HCT116 (cell line): ENCODE results near the gene GKAP1. TPM values are rescaled to one million over a fixed set of nuclear protein-coding genes. Genes with fewer than 3 reads are reported as not detected.
A peak's percentile ranks its signal among the peaks of the same experiment; 100 is the strongest.
"Not testable (repeated sequence)": the region's sequence is repeated elsewhere in the genome, so short reads cannot be mapped to it uniquely, and the experiment has no call there.

Source experiments
- ATAC-seq: fragments of 200-7000 bp; cut with Tn5 transposase; 2 replicates; pipeline ENCODE4 v1.9.1; 2020; ENCODE audit warnings: mild to moderate bottlenecking, moderate library complexity
- BruUV-seq: library from RNA; stranded (reverse); fragments of 400-500 nt; replicated peaks from 2 replicates; lab custom pipeline; 2021; lab: Mats Ljungman, UMichigan
- CTCF ChIA-PET: fragments of 300-600 bp; sonication (Branson Sonifier 250); formaldehyde crosslinking; loops from one replicate; lab custom pipeline; 2021; ENCODE audit warnings: antibody characterized with exemption; lab: Charles Lee
- POLR2A ChIA-PET: fragments of 300-600, 350-600 bp; sonication (Branson Sonifier 250); formaldehyde crosslinking; loops from one replicate; lab custom pipeline; 2021; ENCODE audit warnings: antibody characterized with exemption; lab: Charles Lee
- RAD21 ChIA-PET, 2 experiments: fragments of 300-600 bp; sonication (Branson Sonifier 250); formaldehyde crosslinking; loops; one replicate each; lab custom pipeline; 2023; ENCODE audit warnings: low total read pairs in 2 of 2; ENCODE audit not compliant: uncharacterized antibody in 2 of 2, unreplicated experiment in 2 of 2, low non-redundant PET in 1 of 2; lab: Charles Lee
- DNase-seq: peaks from one replicate; pipeline ENCODE4 v3.0.0-alpha.2; 2010; ENCODE audit warnings: low read depth, low spot score
- H2AFZ ChIP-seq: fragments of 200-600 bp; shearing (Covaris generic), sonication (generic); 2 replicates; pipeline ENCODE4 v1.6.1; 2017; ENCODE audit warnings: low read depth, mixed run types, mixed read lengths, antibody characterized with exemption, low read length; ENCODE audit not compliant: poor library complexity, severe bottlenecking
- H3K27ac ChIP-seq: 2 replicates; pipeline ENCODE4 v1.5.1; 2012; ENCODE audit warnings: low read depth, low read length
- H3K27me3 ChIP-seq: fragments of 200-600 bp; sonication (generic); 2 replicates; pipeline ENCODE4 v1.6.1; 2016; ENCODE audit warnings: mixed run types, low read length, mixed read lengths; ENCODE audit not compliant: insufficient read depth
- H3K36me3 ChIP-seq, 2 experiments: fragments of 200-500 bp in 1 of 2; fragments of 200-600 bp in 1 of 2; sonication (Bioruptor generic) in 1 of 2; sonication (generic) in 1 of 2; 2 replicates each; pipeline versions ENCODE4 v1.5.1 to v1.6.1; 2014 to 2016; ENCODE audit warnings: low read length in 2 of 2, inconsistent platforms in 1 of 2, mixed read lengths in 1 of 2, mixed run types in 1 of 2; ENCODE audit not compliant: insufficient read depth in 2 of 2, control insufficient read depth in 1 of 2
- H3K4me1 ChIP-seq, 2 experiments: fragments of 200-600 bp in 1 of 2; sonication (generic) in 1 of 2; 2 replicates each; pipeline versions ENCODE4 v1.5.1 to v1.6.1; 2012 to 2017; ENCODE audit warnings: low read length in 2 of 2, inconsistent platforms in 1 of 2, mild to moderate bottlenecking in 1 of 2, mixed read lengths in 1 of 2, mixed run types in 1 of 2, moderate library complexity in 1 of 2; ENCODE audit not compliant: insufficient read depth in 2 of 2, control insufficient read depth in 1 of 2
- H3K4me2 ChIP-seq: fragments of 200-600 bp; sonication (generic); 2 replicates; pipeline ENCODE4 v1.6.1; 2017; ENCODE audit warnings: mixed run types, low read length, mixed read lengths
- H3K4me3 ChIP-seq, 2 experiments: fragments of 200-600 bp in 1 of 2; sonication (generic) in 1 of 2; replicated peaks in 1 of 2; 2 replicates each; pipeline ENCODE4 v1.5.1; 2011 to 2016; ENCODE audit warnings: low read length in 2 of 2, control low read depth in 1 of 2, low read depth in 1 of 2, mild to moderate bottlenecking in 1 of 2, mixed read lengths in 1 of 2, mixed run types in 1 of 2
- H3K79me2 ChIP-seq: fragments of 200-600 bp; sonication (generic); 2 replicates; pipeline ENCODE4 v1.6.1; 2017; ENCODE audit warnings: mild to moderate bottlenecking, mixed run types, low read length, moderate library complexity, mixed read lengths; ENCODE audit not compliant: insufficient read depth
- H3K9ac ChIP-seq: fragments of 200-600 bp; sonication (generic); 2 replicates; pipeline ENCODE4 v1.6.1; 2016; ENCODE audit warnings: low read length, mixed read lengths
- H3K9me2 ChIP-seq: fragments of 200-600 bp; sonication (generic), shearing (Covaris generic); 2 replicates; pipeline ENCODE4 v1.6.1; 2017; ENCODE audit warnings: mixed run types, mild to moderate bottlenecking, moderate library complexity; ENCODE audit not compliant: insufficient read depth
- H3K9me3 ChIP-seq, 2 experiments: fragments of 200-500 bp in 1 of 2; fragments of 200-600 bp in 1 of 2; sonication (Bioruptor generic) in 1 of 2; sonication (generic) in 1 of 2; 2 replicates each; pipeline ENCODE4 v1.6.1; 2014 to 2017; ENCODE audit warnings: low read length in 2 of 2, mixed read lengths in 2 of 2, inconsistent platforms in 1 of 2, low read depth in 1 of 2, mild to moderate bottlenecking in 1 of 2, mixed run types in 1 of 2, moderate library complexity in 1 of 2; ENCODE audit not compliant: control insufficient read depth in 1 of 2, insufficient read depth in 1 of 2
- H4K20me1 ChIP-seq: fragments of 200-600 bp; sonication (generic), shearing (Covaris generic); 2 replicates; pipeline ENCODE4 v1.6.1; 2017; ENCODE audit warnings: mixed run types, mild to moderate bottlenecking, moderate library complexity; ENCODE audit not compliant: insufficient read depth
- RAD21 ChIP-seq: IDR thresholded peaks from 2 replicates; pipeline ENCODE4 v1.6.1; 2012; ENCODE audit warnings: low read depth, mild to moderate bottlenecking
- intact Hi-C: fragments of 100-400 bp; cut with micrococcal nuclease; formaldehyde crosslinking; loops from 2 replicates; pipeline ENCODE4 v1.10.0; 2022
- total RNA-seq: library from RNA; stranded (reverse); gene quantifications from one replicate; pipeline ENCODE4 v1.2.1, GENCODE V29; 2021; ENCODE audit not compliant: unreplicated experiment
- TF ChIP-seq, protein P1 (sequence below), 3 experiments: fragments of 200-600 bp in 1 of 3; sonication (generic) in 1 of 3; IDR thresholded peaks in 2 of 3; conservative IDR thresholded peaks in 1 of 3; 2 replicates each; pipeline ENCODE4 v1.5.1; 2012 to 2017; ENCODE audit warnings: low read depth in 2 of 3, low read length in 2 of 3, antibody characterized with exemption in 1 of 3, borderline replicate concordance in 1 of 3, control low read depth in 1 of 3, mild to moderate bottlenecking in 1 of 3, mixed read lengths in 1 of 3, mixed run types in 1 of 3, moderate library complexity in 1 of 3; ENCODE audit not compliant: insufficient read depth in 1 of 3

The GKAP1 gene
- total RNA-seq, 1 experiment from 2014 or later = 6.8 TPM

DNA sequence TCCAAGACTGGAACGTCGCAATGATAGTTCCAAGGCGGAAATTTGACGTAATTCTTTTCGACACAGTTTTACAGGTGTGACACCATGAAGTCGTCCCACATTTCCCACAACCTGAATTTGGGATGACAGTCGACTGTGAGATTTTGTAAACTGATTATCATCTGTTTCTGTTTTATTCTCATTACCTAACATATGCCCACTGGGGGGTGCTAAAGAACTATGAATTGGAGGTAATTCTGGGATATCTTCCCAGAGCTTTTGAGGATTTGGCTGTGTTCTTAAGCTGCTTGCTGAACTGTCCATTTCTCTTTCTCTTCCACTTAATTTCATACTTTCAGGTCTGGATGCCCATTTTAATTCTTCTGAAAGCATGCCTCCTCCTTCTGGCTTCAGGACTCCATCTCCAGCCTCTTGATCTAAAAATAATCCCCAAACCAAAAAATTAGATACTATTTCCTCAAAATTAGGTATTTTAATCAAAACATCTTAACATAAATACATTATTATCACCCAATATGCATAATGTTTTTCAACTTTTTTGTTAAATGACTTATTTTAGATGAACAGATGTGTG, 19.6 kb upstream of the GKAP1 start:
- H3K27ac ChIP-seq, H3K4me1 ChIP-seq, POLR2A ChIA-PET, H3K79me2 ChIP-seq, H4K20me1 ChIP-seq, H3K36me3 ChIP-seq, H3K9ac ChIP-seq, H3K4me2 ChIP-seq, H2AFZ ChIP-seq, H3K27me3 ChIP-seq, DNase-seq, RAD21 ChIA-PET, BruUV-seq, H3K9me2 ChIP-seq, H3K4me3 ChIP-seq, H3K9me3 ChIP-seq: not testable (repeated sequence)
- CTCF ChIA-PET = interaction anchor here (0.7 to 1.6 kb wide), 2 partner anchors 74 to 213 kb away, joined by 3 read pairs; no protein-coding TSS in a partner anchor
- peak; percentile 77 for ATAC-seq
- TF ChIP-seq, protein P1, sequence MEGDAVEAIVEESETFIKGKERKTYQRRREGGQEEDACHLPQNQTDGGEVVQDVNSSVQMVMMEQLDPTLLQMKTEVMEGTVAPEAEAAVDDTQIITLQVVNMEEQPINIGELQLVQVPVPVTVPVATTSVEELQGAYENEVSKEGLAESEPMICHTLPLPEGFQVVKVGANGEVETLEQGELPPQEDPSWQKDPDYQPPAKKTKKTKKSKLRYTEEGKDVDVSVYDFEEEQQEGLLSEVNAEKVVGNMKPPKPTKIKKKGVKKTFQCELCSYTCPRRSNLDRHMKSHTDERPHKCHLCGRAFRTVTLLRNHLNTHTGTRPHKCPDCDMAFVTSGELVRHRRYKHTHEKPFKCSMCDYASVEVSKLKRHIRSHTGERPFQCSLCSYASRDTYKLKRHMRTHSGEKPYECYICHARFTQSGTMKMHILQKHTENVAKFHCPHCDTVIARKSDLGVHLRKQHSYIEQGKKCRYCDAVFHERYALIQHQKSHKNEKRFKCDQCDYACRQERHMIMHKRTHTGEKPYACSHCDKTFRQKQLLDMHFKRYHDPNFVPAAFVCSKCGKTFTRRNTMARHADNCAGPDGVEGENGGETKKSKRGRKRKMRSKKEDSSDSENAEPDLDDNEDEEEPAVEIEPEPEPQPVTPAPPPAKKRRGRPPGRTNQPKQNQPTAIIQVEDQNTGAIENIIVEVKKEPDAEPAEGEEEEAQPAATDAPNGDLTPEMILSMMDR (IDR thresholded peaks at IDR 0.05 in 2 of 3, conservative IDR thresholded peaks at IDR 0.05 in 1 of 3; ENCODE audit: borderline replicate concordance in 1 of 3, insufficient read depth in 1 of 3, low read depth in 2 of 3, low read length in 2 of 3) = 0 out of 6 replicates have a peak, but pooled peaks of 1 of the 3 experiments have one; percentile 8
- TF ChIP-seq RAD21 = peak; percentile 39; the same call in 1 of the 2 replicates
- intact Hi-C loops = loop anchor here (5.0 kb wide), 2 partner anchors 70 to 480 kb away; no protein-coding TSS in a partner anchor

DNA sequence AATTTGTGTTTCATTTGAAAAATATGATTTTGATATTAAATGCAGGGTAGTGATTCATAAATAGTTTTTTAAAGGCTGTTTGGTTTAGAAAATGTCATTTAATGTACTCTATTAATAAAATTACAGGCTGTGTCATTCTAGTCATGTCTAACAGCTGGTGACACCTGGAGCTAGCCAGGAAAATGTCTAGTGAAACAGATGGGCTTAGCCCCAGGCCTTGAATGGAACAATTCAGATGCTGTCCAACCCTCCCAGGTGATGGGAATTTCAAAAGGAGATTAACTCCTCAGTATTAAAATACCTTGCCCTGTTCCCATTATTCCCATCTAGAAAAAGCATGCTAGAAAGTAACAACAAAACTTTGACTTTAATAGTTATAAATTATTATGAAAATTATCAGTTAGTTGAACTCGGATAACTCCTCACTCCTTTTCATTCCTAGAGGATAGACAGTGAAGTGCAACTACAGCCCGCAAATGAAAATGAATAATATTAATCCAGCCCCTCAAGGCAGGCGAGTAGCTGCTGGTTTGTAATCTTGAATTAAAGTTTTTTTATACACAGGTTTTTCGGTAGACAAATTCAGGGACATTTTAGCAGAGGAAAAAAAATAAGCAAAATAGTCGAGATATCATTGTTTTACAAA, 13.0 kb upstream of the GKAP1 start:
- H3K4me1 ChIP-seq, H3K4me2 ChIP-seq, H3K36me3 ChIP-seq, DNase-seq, RAD21 ChIA-PET, H2AFZ ChIP-seq, POLR2A ChIA-PET, intact Hi-C loops, H3K79me2 ChIP-seq, BruUV-seq, H3K27me3 ChIP-seq, H4K20me1 ChIP-seq, H3K9me3 ChIP-seq, H3K9me2 ChIP-seq, H3K9ac ChIP-seq, CTCF ChIA-PET, H3K27ac ChIP-seq, H3K4me3 ChIP-seq: not testable (repeated sequence)
- ATAC-seq = peak; percentile 63; the same call in 1 of the 2 replicates

DNA sequence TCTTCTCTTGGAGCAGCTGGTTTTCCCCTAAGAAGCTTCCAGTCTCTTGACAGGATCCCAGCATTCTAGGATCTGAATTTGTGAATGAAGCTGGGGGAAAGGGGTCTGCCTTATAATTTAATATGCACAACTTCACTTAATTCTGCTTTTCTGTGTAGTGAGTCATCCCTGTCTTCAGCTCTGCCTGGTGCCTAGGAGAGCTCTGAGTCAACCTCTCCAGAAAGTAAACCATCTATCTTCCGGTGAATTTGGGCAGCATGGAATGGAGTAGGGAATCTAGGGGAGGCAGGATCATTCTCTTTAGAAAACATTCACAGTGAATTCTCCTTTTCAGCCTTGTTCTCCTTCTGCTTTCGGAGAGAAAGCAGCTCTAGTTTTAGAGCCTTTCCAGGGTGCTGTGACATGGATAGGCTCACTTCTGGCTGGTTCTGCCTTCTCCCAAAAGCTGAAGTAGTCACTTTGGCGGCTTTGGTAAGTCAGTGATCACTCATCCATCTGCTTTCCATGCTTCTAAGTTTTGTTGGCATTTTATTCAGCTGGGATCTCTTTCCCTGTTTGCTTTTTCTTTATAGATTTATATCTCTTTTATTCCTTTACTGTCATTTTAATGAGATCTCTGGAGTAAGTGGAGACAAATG, 7.5 kb upstream of the GKAP1 start:
- POLR2A ChIA-PET, H3K79me2 ChIP-seq, H3K27ac ChIP-seq, H3K9me3 ChIP-seq, RAD21 ChIA-PET, H3K36me3 ChIP-seq, H3K9me2 ChIP-seq, H4K20me1 ChIP-seq, intact Hi-C loops, CTCF ChIA-PET, H3K4me1 ChIP-seq, ATAC-seq, H3K27me3 ChIP-seq, H3K4me2 ChIP-seq, H3K4me3 ChIP-seq, DNase-seq, BruUV-seq, H3K9ac ChIP-seq, H2AFZ ChIP-seq: not testable (repeated sequence)
